HepG2 (cell line): ENCODE measurements around the gene GNB1. TPM values are rescaled to one million over a fixed set of nuclear protein-coding genes. Genes with fewer than 3 reads are reported as not detected.

Experiments
- CBX1 ChIP-seq: IDR thresholded peaks from one replicate; pipeline ENCODE4 v1.6.1; 2016; ENCODE audit warnings: antibody characterized with exemption, low read depth
- CEBPG ChIP-seq: IDR thresholded peaks from 2 replicates; pipeline ENCODE4 v1.6.1; 2016
- GATAD1 ChIP-seq: IDR thresholded peaks from 2 replicates; pipeline ENCODE4 v1.6.1; 2016; ENCODE audit warnings: missing genetic modification reagents, missing compliant biosample characterization
- HNRNPH1 ChIP-seq: fragments of 200-400 bp; formaldehyde crosslinking; optimal IDR thresholded peaks from 2 replicates; pipeline ENCODE3; 2017; ENCODE audit warnings: mild to moderate bottlenecking, low read depth, low read length
- MYPOP ChIP-seq: sonication (generic); formaldehyde crosslinking; IDR thresholded peaks from 2 replicates; pipeline ENCODE4 v1.8.1; 2023; ENCODE audit warnings: mild to moderate bottlenecking, moderate library complexity, missing genetic modification reagents
- PCBP2 ChIP-seq: fragments of 200-400 bp; formaldehyde crosslinking; optimal IDR thresholded peaks from 2 replicates; pipeline ENCODE3; 2018; ENCODE audit warnings: low read length, low read depth; ENCODE audit not compliant: poor library complexity, severe bottlenecking
- PHF5A ChIP-seq: IDR thresholded peaks from one replicate; pipeline ENCODE4 v1.6.1; 2018; ENCODE audit warnings: low read depth, missing genetic modification reagents; ENCODE audit not compliant: unreplicated experiment
- POLR2AphosphoS2 ChIP-seq: IDR thresholded peaks from 2 replicates; pipeline ENCODE4 v1.6.1; 2011; ENCODE audit warnings: low read depth, low read length, improper control_type of control experiment
- SIN3B ChIP-seq: fragments of 150-350 bp; IDR thresholded peaks from 2 replicates; pipeline ENCODE4 v1.6.1; 2014; ENCODE audit warnings: low read length
- TBP ChIP-seq: sonication (generic); formaldehyde crosslinking; IDR thresholded peaks from 2 replicates; pipeline ENCODE4 v1.5.0; 2020; ENCODE audit warnings: missing genetic modification reagents
- THRA ChIP-seq: sonication (generic); formaldehyde crosslinking; IDR thresholded peaks from 2 replicates; pipeline ENCODE4 v1.4.0; 2020; ENCODE audit warnings: missing genetic modification reagents, borderline replicate concordance
- ZBTB33 ChIP-seq: sonication (generic); formaldehyde crosslinking; IDR thresholded peaks from 2 replicates; pipeline ENCODE4 v1.4.0; 2020; ENCODE audit warnings: missing genetic modification reagents
- ZBTB37 ChIP-seq: sonication (generic); formaldehyde crosslinking; IDR thresholded peaks from 2 replicates; pipeline ENCODE4 v1.4.0; 2020; ENCODE audit warnings: mild to moderate bottlenecking, missing genetic modification reagents
- ZHX2 ChIP-seq, 2 experiments: sonication (generic) in 1 of 2; formaldehyde crosslinking in 1 of 2; IDR thresholded peaks; 2 replicates each; pipeline versions ENCODE4 v1.6.1 to v1.9.0; 2014 to 2022; ENCODE audit warnings: antibody characterized with exemption in 1 of 2, borderline replicate concordance in 1 of 2, inconsistent platforms in 1 of 2, low read depth in 1 of 2, missing genetic modification reagents in 1 of 2
- ZNF367 ChIP-seq: sonication (generic); formaldehyde crosslinking; IDR thresholded peaks from 2 replicates; pipeline ENCODE4 v1.4.0; 2020; ENCODE audit warnings: missing genetic modification reagents, borderline replicate concordance
- ZNF430 ChIP-seq: sonication (generic); formaldehyde crosslinking; IDR thresholded peaks from 2 replicates; pipeline ENCODE4 v1.9.0; 2021; ENCODE audit warnings: mild to moderate bottlenecking, missing genetic modification reagents
- ZNF451 ChIP-seq: sonication (generic); formaldehyde crosslinking; IDR thresholded peaks from 2 replicates; pipeline ENCODE4 v1.5.0; 2020; ENCODE audit warnings: mild to moderate bottlenecking, missing genetic modification reagents
- polyA plus RNA-seq, 8 experiments: library from polyadenylated mRNA; depleted of rRNA in 3 of 8; stranded (reverse) in 7 of 8; unstranded in 1 of 8; fragments of >200 nt; fragmentation: Illumina TruSeq in 4 of 8; extraction: Trizol in 4 of 8; gene quantifications; 2 replicates each; pipeline versions ENCODE4 v1.2.1 to v1.2.3, GENCODE V29; 2011 to 2016; ENCODE audit warnings: low read depth in 4 of 8, missing spikeins in 1 of 8, mixed read lengths in 1 of 8; ENCODE audit not compliant: insufficient read depth in 1 of 8
- total RNA-seq, 5 experiments: library from RNA; depleted of rRNA; stranded (reverse); fragments of >200 nt; fragmentation: Illumina TruSeq; extraction: Trizol; gene quantifications; 2 replicates each; pipeline ENCODE4 v1.2.3, GENCODE V29; 2016; ENCODE audit warnings: low read depth in 1 of 5

Gene GNB1
- total and polyA plus RNA-seq, 2 of the 13 experiments (the other 11 are each of a cell fraction or from before 2014, with no cell fraction given): 66.2 to 327 TPM

GRCh38 chr1:1906185-1907097 lies 15.6 kb upstream of the GNB1 start (continued):
- peak; percentile 62; the same call in 1 of the 2 replicates for TF ChIP-seq ZBTB33
- TF ChIP-seq TBP (CRISPR knock-in tag): no peak
- TF ChIP-seq PHF5A (CRISPR knock-in tag): no peak
- TF ChIP-seq ZNF430: no peak
- TF ChIP-seq SIN3B: no peak
- TF ChIP-seq ZHX2 (IDR thresholded peaks at IDR 0.05; ENCODE audit: low read depth): no peak
- no peak for TF ChIP-seq ZHX2 (CRISPR knock-in tag; IDR thresholded peaks at IDR 0.05; ENCODE audit: borderline replicate concordance)
- TF ChIP-seq POLR2AphosphoS2: no peak
- TF ChIP-seq ZNF367 (CRISPR knock-in tag): no peak
- no peak for TF ChIP-seq MYPOP (CRISPR knock-in tag)
- TF ChIP-seq ZBTB37: no peak
- TF ChIP-seq HNRNPH1: no peak
- peak; percentile 67; the same call in 1 of the 2 replicates for TF ChIP-seq THRA (CRISPR knock-in tag)
- TF ChIP-seq PCBP2: no peak
- peak; percentile 60; the same call in 1 of the 2 replicates for TF ChIP-seq GATAD1 (CRISPR knock-in tag)
- no peak for TF ChIP-seq ZNF451
- TF ChIP-seq CBX1: peak; percentile 51
- no peak for TF ChIP-seq CEBPG
